ENCODE results near the gene GHITM. TPM values are rescaled to one million over a fixed set of nuclear protein-coding genes. Genes with fewer than 3 reads are reported as not detected.

GHITM gene
- total and polyA plus RNA-seq, 2 of the 8 experiments (the other 6 are each of a cell fraction or from before 2014, with no cell fraction given), result 86.2 to 97.0 TPM

- TF ChIP-seq RXRA (IDR thresholded peaks at IDR 0.05; ENCODE audit: insufficient read depth, low read depth, low read length) (no peak), KDM5A (IDR thresholded peaks at IDR 0.05; ENCODE audit: low read length) (no peak), BCL11A (IDR thresholded peaks at IDR 0.05; ENCODE audit: low read depth in 2 of 2, low read length in 2 of 2) (no peak), CREB1 (IDR thresholded peaks at IDR 0.05) (no peak), JUND (IDR thresholded peaks at IDR 0.05; ENCODE audit: low read length) (no peak), CBX8 (IDR thresholded peaks at IDR 0.05; ENCODE audit: borderline replicate concordance, low read depth, low read length) (no peak), TEAD4 (IDR thresholded peaks at IDR 0.05; ENCODE audit: low read depth, low read length) (no peak), CBX5 (IDR thresholded peaks at IDR 0.05; ENCODE audit: low read depth, low read length) (no peak), USF2 (IDR thresholded peaks at IDR 0.05; ENCODE audit: low read length) (no peak)
Observed at GRCh38 chr10:84198206-84198915, 59.1 kb downstream of the GHITM start (continued).

Measured in H1 (cell line).